ENCODE results near the gene ELOVL3.
A peak's percentile ranks its signal among the peaks of the same experiment; 100 is the strongest.
"Not testable (repeated sequence)": the region's sequence is repeated elsewhere in the genome, so short reads cannot be mapped to it uniquely, and the experiment has no call there.

The ELOVL3 gene

DNA sequence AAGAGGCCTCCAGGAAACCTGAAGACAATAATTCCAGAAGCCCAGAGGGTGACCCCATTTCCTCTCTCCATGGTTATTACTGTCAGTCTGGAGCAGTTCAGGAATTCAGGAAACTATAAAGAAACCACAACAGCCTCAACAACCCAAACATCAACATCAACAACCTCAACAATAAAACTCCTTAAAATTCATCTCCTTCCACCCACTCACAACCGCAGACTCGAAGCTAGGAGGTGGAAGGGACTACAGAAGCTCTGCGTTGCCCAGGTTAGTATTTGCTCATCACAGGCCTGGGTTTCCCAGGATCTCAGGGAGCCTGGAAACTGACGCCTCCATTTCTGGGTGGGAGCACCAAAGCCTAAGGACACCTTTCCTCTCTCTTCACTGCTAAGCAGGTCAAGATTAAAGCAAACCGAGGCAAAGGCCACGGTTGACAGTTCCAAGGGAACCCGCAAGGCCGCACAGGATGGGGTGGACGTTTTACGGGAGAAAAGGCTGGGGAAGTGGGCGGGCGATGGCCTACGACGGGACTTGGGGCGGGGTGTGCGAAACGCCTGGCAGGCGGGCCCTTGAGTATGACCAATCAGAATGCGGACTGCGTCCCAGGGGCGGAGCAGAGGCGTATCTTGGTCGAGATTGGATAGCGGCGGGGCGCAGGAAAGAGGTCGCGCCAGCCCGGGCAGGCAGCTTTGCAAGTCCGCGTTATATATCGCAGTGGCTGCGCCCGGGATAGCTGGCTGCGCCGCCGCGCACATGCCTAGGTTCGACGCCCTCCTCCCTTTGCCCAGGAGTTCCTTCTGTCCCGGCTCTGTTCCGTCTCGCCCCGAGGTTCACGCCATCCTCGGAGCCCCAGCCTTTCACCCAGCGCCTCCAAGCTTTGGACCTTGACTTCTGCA, at the start of gene ELOVL3:
Gene ELOVL3, plus strand, starts transcription at position 654 of the 896 bp plus-strand sequence. CDS start 250 bp downstream, outside the sequence.
- peak; percentile 97 for DNase-seq

- DNase-seq = no peak
These were observed 41.5 kb upstream of the ELOVL3 start for GRCh38 chr10:102184606-102185005.

DNA sequence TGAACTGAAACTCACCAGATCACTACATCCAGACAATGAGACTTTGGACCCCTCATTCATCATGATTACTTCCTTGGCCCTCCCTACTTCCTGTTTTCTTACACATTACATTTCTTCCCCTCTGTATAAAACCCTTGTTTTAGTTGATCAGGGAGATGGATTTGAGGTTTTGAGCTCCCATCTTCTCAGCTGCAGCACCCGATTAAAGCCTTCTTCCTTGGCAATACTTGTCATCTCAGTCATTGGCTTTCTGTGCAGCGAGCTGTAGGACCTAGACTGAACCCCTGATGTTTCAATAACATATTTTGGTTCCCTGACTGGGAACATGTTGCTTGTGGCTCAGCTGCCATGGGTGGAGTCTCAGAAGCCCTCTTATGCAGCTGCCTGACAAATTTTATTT, 40.8 kb upstream of the ELOVL3 start:
- DNase-seq = no peak

DNA sequence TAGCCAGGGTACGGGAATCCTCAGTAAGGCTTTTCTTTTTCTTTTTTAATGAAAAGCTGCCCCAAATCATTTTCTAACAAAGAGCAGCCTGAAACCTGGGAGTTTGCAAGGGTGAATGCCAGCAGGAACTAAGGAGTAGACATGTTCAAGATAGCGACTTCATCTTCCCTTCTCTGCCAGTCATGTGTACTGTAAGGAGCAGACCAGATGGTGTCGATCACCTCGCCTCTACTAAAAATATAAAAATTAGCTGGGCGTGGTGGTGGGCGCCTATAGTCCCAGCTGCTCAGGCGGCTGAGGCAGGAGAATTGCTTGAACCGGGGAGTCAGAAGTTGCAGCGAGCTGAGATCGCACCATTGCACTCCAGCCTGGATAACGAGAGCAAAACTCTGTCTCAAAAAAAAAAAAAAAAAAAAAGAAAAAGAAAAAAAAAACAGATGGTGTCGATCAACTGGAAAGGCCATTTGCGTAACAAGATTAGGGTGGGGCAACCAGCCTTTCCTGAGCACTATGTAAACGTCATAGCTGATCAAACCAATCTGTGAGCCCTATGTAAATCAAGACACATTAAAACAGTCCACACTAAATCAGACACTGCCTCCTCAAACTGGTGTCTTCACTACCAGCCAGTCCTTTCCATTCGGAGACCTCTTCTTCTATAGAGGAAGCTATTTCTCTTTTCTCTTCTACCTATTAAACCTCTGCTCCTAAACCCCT, 40.1 kb upstream of the ELOVL3 start:
- no peak for DNase-seq

- no peak for DNase-seq
These were observed 37.7 kb upstream of the ELOVL3 start for GRCh38 chr10:102188298-102188940.

- DNase-seq = not testable (repeated sequence)
These were observed 36.9 kb upstream of the ELOVL3 start for GRCh38 chr10:102188941-102189898.

- DNase-seq = no peak
These were observed 34.1 kb upstream of the ELOVL3 start for GRCh38 chr10:102191956-102192355.

DNA sequence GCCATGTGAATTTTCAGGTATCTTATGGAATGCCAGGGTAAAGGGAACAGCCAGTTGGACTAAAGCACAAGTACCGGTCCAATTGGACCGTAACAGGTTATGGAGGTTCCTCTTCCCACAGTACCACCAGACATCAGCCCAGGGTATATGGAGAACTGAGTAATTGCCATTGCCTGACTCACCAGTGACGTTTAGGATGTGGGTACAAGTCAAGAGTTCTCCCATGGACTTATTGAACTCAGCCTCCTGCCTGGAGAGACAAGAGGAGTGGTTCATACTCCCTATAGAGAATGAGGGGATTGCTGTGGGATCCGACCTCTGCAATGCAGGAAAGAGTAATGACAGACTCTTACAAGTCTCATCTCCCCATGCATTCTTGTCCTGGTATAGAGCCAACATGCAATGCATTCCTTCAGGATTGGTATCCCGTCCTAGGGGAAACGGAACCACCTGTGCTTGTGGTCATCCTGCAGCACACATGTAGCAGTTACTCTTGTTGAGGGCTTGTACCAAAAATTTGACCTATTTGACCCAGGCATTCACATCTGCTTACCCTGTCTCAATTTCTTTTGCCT, 30.7 kb upstream of the ELOVL3 start:
- no peak for DNase-seq

DNA sequence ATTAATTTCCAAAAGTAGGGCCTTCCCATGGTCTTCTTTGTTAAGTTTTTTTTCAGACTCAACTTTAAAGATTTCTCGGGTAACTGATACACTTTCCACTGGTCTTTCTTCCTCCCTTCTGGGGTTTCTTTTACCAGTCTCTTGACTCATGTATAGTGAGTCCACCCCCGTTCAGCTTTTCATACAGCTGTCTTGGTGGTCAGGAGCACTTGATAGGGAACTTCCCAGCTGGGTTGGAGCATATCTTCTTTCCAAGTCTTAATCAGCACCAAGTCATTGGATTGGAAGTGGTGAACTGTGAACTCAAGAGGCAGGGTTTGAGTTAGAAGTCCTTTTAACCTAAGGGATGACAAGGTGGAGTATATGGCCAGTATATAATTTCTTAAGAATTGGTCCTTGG, 29.2 kb upstream of the ELOVL3 start:
- no peak for DNase-seq

DNA sequence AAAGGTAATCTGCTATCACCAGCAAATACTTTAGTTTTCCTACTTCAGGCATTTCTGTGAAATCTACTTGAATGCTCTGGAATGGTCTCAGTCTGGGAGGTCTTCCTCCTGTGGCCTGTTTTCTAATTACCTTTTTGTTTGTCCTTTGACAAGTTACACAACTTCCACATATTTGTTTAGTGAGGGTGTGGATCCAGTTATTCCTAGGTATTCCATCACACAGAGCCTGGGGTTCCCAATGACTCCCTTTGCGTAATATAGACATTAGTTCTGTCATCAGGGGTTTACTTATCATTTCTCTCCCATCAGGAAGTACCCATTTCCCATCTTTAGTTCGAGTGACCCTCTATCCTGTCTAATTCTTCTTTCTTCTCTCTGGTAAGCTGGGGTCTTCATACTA, 28.1 kb upstream of the ELOVL3 start:
- DNase-seq = no peak

DNA sequence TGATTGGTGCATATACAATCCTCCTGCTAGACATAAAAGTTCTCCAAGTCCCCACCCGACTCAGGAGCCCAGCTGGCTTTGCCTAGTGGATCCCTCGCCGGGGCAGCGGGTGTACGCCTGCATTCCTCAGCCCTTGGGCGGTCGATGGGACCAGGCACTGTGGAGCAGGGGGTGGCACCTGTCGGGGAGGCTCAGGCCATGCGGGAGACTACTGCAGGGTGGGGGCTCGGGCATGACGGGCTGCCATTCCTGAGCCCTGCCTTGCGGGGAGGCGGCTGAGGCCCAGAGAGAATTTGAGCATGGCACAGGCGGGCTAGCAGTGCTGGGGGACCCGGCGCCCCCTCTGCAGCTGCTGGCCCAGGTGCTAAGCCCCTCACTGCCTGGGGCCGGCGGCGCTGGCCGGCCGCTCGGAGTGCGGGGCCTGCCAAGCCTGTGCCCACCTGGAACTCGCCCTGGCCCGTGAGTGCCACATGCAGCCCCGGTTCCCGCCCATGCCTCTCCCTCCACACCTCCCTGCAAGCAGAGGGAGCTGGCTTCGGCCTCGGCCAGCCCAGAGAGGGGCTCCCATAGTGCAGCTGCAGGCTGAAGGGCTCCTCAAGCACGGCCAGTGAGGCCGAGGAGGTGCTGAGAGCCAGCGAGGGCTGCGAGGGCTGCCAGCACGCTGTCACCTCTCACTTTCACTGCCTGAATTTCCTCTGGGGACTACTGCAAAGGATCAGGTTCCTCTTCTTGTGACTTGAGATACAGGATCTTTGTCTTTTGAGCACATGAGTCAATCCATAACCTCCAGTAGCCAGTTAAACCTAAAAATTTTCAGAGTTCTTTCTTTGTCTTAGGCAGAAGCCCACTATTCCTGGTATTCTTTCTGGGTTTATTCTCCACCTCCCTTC, 25.1 kb upstream of the ELOVL3 start:
- no peak for DNase-seq

DNA sequence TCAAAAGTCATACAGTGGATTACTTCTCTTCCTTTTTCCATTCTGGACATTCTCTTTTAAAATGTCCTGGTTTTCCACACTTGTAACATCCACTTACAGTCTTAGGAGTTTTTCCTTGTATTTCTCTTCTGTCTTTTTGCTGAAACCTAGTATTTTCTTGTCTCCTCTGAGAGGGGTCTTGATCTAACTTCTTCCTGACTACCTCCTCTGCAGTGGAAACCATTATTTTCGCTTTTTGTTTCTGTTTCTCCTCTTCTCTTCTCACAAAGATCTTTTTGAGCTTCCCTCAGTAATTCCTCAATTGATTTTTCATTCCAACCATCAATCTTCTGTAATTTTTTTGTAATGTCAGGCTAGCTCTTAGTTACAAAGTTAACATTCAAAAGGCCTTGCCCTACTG, 23.7 kb upstream of the ELOVL3 start:
- no peak for DNase-seq

GRCh38 chr10:102208311-102209035, 17.6 kb upstream of the ELOVL3 start:
- no peak for DNase-seq

GRCh38 chr10:102211615-102212299, 14.3 kb upstream of the ELOVL3 start:
- DNase-seq = no peak

DNA sequence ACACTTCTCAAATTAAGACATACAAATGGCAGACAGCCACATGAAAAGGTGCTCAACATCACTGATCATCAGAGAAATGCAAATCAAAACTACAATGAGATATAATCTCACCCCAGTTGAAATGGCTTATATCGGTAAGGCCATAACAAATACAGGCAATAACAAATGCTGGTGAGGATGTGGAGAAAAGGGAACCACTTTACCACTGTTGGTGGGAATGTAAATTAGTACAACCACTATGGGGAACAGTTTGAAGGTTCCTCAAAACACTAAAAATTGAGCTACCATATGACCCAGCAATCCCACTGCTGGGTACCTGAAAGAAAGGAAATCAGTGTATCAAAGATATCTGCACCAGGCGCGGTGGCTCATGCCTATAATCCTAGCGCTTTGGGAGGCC, 12.5 kb upstream of the ELOVL3 start:
- not testable (repeated sequence) for DNase-seq

DNA sequence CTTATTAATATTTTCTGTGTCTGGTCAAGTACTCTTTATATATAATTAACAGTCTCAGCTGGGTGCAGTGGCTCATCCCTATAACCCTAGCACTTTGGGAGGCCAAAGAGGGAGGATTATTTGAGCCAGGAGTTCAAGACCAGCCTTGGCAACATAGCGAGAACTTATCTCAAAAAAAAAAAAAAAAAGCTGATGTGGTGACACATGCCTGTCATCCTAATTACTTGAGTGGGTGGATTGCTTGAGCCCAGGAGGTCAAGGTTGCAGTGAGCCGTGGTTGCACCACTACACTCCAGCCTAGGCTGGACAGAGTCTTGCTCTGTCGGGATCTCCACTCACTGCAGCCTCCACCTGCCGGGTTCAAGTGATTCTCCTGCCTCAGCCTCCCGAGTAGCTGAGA, 6.7 kb upstream of the ELOVL3 start:
- no peak for DNase-seq

- DNase-seq = no peak
These were observed 5.5 kb upstream of the ELOVL3 start for GRCh38 chr10:102220612-102221011.

DNA sequence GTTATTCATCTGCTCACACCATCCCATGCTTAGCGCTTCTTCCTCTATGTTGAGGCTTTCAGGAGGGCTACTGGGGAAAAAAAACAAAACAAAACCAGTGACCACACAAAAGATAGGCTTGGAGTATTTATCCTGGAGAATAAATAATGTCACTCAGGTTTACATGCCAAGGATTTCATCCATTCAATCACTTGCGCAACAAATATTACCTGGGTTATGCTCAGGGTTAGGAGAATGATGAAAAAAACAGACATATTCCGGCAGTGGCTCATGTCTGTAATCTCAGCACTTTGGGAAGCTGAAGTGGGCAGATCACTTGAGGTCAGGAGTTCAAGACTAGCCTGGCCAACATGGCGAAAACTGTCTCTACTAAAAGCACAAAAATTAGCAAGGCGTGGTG, 3.3 kb upstream of the ELOVL3 start:
- no peak for DNase-seq

GRCh38 chr10:102226542-102226870, 407 bp downstream of the ELOVL3 start:
- DNase-seq = no peak

DNA sequence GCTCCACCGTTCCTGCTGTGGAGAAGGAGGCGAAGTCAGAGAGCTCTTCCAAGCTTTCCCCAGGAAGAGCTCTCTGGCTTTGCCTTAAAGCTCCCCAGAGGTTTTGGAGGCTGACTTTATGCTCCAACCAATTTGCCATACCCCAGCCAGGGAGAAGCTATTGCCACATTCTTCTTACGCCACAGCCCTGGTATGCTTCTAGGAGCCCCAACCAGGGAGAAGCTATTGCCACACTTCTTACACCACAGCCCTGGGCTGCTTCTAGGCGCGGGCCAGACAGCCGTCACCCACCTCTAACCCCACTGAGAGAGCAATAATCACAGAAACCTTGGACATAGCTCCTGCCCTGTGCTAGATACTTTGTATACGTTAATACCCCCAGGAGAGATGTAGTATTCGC, 951 bp downstream of the ELOVL3 start:
- DNase-seq = no peak

All from femur (tissue), 1 donor.